Activated CD8-positive, alpha-beta memory T cell treated with anti-CD3 and anti-CD28 coated beads, Interleukin-2, amount 50 U/mL, for 1 hour (primary cell): ENCODE results near the gene JAZF1.

Experiments
- DNase-seq: peaks from one replicate; pipeline ENCODE4 v3.0.0-alpha.2; 2020; ENCODE audit errors: extremely low read depth

JAZF1 gene

DNA sequence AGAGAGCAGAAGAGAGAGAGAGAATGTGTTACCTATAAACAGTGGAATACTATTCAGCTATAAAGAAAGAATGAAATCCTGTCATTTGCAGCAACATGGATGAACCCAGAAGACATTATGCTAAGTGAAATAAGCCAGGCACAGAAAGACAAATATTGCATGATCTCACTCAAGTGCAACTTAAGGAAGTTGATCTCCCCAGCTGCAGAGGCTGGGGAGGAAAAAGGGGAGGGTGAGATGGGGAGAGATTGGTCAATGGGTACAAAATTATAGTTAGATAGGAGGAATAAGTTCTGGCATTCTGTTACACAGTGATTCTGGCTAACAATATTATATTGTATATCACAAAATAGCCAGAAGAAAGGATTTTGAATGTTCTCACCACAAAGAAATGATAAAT, 11.2 kb upstream of the JAZF1 start:
- no peak for DNase-seq

DNA sequence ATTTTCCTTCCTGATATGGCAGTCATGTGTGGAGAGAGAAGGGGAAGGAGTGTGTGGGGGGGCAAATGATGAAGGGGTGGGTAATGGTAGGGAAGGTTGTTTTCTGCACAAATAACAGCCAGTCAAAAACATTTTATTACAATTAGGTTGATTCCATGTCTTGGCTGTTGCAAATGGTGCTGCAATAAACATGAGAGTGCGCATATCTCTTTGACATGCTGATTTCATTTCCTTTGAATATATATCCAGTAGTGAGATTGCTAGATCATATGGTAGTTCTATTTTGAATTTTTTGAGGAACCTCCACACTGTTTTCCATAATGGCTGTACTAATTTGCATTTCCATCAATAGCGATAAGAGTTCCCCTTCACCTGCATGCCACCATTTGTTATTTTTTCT, 10.6 kb upstream of the JAZF1 start:
- no peak for DNase-seq

DNA sequence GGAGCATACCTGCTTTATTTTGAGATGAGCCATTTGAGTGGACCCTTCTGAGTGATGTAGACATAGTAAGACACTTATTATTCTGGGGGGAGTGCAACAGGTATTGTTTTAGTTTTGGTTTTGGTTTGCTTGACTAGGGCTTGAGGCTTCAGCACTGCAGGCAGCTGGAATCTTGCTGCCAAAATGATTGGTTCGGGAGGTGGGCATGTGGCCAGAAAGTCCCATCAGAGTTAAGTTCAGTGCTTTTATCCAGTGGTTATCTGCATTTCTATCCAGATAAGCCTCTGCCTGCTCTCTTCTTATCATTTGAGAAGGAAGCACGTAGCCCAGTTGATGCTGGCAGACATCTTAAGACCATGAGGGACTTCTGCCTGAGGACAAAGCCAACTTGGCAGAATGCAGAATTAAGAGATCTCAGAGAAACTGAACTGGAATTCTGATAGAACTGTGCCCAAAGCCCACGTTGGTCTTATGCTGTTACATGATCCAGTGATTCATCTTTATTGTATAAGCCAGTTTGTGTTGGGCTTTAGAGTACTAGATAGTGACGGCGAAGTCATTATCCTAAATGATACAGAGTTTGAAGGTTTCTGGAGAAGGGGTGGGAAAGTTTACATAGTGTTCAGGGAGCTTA, 9.6 kb upstream of the JAZF1 start:
- no peak for DNase-seq

DNA sequence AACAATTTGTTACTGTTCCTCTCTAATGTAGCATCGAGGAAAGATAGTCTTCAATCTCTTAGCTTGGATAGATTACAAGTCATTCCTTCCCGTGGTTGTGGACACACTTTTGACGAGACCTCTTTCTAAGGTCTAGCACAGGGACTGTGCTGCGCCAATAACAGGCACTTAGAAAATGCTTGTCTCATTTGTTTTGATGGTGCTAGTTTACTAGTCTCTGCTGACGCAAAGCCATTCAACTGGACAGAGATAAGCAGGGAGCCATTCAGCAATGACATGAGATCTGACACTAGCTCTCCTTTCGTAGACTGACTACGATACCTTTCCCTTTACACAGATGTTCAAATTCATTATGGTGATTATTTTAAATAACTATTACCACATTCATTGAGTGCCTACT, 6.4 kb upstream of the JAZF1 start:
- no peak for DNase-seq

DNA sequence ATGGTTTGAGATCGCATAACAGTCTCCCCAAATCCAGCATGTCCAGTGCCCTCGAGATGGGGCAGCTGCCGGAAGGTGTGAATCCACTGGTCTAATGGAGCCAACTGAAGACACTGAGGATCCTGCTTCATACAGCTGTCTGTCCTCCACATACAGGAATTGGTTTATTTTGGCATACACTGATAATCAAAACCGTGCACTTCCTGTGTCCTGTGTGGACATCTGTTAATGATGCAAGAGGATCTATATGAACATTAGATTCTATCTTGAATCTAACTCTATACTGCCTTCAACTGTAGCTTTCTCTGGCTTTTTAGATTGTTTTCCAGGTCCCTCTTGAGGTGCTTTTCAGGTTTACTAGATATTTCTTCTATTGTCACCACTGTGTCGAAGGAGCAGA, 3.0 kb upstream of the JAZF1 start:
- DNase-seq = no peak

DNA sequence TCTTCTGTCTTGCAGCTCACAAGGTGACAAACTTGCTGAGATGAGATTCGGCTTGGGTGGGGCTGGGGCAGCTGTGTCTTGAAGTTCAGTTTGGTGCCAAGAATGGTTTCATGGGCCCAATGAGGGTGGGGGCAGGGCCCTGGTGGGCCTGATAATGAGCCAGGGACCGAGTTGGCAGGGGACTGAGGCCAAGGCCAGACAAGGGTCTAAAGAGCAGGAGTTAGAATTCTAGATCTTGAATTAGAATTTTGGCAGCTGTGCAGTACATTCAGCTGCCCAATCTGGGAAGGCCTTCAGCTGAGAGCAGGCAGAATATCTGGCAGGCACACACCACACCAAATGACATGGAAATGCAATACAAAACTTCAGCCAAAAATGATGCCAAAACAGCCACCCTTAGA, 1.5 kb upstream of the JAZF1 start:
- DNase-seq = no peak

DNA sequence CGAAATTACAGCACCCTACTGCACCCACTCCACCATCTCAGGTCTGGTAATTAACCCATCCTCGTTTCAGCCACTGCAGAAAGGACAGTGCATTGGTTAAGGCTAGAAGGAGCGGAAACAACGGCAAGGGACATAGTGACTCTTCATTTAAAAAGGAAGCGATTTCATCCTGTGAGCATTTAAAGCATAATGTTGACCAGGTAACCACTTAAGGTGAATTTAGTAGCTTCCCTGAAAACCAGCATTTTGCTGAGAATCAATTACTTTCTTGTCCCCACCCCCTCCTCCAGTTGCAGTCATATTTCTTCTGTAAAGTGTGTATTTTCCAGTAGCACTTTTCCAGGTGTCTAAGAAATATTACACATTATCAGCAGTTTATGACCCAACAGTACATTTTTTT, 821 bp upstream of the JAZF1 start:
- DNase-seq = no peak

DNA sequence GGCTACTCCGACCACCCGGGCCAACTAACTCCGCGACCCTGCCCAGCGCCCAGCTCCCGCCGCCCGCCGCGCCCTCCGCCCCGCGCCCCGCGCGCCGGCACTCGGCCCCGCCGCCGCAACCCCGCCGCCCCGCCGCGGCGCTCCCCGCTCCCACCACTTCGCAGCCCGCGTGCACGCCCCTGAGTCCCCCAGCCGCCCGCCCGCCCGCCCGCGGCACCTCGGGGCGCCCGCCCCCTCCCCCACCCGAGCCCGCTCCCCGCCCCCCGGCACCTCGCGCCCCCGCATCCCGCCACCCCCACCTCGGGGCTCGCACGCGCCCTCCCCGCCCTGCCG, 598 bp downstream of the JAZF1 start:
- no peak for DNase-seq

DNA sequence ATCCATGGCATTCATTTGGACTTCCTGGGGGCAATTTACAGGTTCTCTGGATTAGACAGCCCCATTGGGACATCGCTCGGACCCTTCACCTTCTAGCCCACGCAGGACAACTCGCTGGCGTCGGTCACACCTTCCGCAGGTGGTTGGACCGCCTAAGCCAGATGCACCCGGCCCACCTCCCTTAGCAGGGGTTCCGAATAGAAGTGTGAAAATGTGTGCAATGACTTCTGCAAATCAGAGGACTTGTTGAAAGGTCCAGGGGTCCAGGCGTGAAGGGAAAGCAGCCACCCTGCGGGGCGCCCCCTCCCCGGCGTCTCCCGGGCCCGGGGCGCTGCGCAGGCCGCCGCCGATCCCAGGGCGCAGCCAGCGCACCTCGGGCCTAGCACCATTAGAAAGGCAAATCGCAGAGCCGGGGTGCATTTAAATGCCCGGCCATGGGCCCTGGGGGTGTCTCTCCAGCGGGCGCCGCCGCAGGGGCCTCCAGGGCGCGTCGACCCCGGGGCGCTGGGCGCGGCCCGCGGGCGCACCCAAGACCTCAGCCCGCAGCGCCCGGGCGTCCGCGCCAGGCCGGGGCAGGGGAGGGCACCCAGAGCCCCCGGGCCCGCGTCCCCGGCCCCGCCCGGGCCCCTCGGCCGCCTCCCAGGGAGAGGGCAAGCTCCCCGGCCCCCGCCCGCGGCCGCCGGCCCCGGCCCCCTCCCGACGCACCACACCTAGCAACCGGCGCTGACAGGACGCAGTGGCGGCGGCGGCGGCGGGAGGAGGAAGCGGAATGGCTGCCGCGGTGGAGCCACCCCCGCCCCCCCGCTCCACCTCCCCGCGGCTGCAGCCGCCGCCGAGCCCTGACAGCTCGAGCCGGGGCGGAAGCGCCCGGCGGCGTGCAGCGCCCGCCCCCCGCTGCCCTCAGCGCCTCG, 1.2 kb downstream of the JAZF1 start:
- no peak for DNase-seq

DNA sequence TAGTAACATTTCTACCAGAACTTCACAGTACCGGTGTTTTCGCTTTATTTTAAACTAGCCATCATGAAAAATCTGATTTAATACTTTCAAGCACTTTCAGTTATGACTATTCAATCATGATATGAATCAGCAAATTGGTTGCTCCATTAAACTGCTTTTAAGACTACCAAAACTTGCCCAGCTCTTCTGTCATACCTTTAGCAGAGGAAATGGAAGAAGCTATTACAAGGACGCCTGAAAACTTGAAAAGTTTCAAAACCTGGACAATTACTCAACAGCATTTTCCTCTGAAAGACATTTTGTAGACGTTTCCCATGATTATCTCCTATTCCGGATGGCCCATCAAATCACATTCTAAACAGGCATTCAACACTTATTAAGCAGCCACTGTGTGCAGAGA, 2.0 kb downstream of the JAZF1 start:
- DNase-seq = no peak

DNA sequence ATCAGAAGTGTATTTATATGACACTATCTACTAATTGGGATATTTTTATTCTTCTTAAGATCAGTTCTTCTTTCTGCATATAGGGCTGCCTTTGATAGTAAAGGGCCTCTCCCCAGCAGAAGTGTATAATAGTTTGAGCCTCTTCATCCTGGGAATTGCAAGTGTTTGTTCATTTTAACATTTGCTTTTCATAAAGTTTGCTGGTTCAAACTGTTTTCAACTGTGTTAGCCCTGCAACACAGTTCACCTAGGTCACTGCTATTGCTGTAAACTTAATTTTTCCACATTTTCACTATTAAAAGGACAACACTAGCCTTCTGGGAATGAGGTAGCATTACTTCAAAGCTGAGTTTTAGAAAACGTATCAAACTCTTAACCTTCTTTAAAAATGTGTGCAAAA, 2.8 kb downstream of the JAZF1 start:
- DNase-seq = no peak

DNA sequence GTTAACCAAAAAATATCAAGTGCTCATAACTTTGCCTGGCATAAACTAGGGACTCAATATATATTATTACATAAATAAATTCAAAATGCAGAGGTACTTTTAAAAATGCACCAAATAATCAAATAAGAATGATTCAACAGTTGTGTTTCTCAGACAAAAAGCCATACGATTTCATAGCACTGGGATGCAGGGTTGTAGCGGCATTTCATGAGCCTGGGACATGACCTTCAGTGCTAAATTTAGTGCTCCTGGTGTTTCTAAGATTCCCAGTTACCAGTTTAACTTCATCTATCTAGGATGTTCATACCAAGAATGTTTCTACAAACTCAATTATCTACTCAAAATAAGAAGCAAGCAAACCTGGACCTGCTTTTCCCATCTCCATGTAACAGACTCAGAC, 4.0 kb downstream of the JAZF1 start:
- no peak for DNase-seq

DNA sequence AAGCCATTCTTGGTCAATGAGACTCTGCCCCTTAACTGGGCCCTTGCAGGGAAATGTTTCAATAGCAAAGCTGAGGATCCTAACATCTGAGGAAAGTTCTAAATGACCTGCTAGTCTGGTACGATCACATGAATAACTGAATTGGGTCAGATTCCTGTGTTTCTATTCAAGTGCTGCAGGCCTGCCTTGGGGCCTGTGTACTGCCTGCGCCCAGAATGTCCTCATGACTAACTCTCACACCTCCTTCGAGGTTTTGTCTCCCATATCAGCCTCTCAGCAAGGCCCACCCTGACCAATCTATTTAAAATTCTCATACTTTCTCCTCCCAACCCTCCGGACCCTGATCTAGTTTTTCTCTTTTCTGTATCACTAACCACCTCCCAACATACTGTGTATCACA, 4.4 kb downstream of the JAZF1 start:
- no peak for DNase-seq

DNA sequence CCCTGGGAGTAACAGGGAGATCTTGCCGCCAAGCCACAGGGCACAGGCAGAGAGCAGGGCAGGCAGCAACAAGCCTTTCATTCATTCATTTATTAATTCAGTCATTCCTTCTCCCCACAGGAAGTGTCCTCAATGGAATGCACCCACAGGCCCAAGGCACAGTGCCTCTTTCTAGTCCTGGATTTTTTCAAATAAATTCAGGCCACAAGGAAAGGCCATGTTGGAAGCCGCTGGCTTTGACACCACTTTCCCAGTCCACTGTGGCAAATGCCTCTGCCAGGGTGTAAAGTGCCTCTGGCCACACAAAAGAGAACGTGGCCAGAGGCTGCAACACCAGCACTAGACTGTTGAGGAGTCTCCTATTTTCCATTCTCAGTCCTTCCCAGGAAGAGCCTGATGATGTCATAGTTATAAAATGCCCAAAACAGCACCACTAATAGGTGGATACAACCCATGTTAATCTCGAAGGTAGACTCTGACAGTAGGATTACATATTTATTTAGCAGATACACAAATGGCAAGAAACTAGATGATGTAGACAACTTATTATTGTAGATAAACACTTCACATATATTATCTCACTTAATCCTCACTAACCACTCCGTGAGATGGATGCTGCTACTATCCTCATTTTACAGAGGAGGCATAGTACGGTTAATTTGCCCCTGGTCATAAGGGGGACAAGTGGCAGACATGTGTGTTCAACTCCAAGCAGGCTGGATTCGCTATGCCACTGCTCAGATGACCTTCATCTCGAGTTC, 5.5 kb downstream of the JAZF1 start:
- DNase-seq = no peak

DNA sequence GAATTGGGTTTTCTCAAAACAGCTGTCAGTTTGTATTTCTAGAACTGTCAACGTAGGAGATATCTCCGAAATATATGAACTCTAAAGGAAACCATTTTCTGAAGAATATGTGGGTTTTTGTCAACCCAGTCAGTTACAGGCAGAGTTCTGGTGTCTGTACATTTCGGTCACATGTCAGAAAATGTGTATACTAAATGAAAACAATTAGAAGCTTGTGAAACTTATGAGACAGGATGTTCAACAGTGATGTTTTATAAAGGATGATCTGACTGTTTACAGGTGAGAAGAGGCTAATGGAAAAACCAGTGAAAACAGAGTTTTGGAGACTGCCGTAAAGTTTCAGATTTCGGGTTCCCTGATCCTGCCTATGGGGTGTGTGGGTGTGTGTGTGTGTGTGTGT, 6.2 kb downstream of the JAZF1 start:
- DNase-seq = no peak

DNA sequence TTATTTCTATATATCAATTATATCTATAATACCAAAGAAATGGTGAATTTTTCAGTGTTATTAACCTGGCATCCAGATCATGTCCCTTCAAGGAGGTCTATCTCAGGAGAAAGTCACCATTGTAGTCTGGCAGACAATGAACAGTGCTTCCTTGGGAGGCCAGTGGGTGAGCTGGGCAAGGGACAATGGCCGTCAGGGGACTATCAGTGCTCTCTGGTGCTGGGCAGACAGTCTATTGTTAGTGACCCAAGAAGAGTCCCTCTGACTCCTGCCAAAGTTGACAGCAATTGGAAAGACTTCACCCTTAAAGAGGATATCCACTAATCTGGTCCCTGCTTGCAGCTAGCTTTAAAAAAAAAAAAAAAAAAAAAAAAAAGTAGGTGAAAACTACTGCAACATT, 7.1 kb downstream of the JAZF1 start:
- DNase-seq = no peak

DNA sequence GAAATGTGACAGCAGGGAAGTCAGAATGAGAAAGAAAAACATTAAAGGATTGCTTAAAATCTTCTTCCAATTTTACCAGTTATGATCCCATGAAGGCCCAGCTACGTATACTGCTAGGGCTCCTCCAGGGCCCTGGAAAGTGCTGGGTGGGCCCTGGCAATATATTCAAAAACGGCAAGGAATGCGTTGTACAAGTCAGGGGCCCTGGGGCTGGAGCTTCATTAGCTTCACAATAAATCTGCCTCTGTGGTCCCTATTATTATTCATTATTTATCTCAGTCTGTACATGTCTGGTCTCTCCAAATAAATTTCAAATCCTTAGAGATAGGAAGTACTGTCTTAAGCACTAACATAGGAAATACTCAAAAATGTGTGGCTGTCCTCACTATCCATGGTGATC, 7.6 kb downstream of the JAZF1 start:
- DNase-seq = no peak

DNA sequence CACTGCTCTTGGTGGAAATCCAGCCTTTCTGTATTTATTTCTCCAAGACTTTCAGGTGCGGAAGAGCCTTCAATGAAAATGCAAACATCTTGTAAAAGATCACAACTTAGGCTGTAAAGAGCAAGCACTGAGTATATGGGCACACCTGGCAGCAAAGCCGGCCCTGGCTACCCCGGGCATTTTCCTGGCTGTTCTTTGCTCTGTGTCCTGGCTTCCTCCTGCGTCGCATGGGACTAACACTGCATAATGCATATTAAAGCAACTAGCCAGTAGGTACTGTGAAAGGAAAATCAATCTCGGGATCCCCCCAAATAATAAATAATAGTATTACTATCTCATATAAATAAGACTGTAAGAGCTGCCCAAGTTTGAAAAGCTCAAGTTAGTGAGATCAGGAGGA, 9.9 kb downstream of the JAZF1 start:
- DNase-seq = no peak

DNA sequence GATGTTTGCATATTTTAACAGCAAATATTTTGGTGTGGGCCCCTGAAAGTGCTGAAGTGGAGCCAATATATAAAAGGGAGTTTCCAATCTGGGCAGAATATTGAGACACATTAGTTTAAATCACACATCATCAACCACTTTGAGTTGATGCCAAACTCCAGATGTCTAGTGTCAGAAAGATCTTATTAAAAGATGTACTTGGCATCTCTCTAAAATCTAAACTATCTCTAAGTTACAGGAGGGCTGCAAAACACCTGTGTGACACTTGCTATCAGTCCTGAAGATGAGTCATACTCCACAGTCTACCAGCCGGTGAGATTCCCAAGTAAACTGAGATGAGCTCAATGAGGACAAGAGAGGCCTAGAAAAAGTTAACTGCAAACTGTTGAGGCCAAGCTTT, 11.4 kb downstream of the JAZF1 start:
- DNase-seq = no peak

DNA sequence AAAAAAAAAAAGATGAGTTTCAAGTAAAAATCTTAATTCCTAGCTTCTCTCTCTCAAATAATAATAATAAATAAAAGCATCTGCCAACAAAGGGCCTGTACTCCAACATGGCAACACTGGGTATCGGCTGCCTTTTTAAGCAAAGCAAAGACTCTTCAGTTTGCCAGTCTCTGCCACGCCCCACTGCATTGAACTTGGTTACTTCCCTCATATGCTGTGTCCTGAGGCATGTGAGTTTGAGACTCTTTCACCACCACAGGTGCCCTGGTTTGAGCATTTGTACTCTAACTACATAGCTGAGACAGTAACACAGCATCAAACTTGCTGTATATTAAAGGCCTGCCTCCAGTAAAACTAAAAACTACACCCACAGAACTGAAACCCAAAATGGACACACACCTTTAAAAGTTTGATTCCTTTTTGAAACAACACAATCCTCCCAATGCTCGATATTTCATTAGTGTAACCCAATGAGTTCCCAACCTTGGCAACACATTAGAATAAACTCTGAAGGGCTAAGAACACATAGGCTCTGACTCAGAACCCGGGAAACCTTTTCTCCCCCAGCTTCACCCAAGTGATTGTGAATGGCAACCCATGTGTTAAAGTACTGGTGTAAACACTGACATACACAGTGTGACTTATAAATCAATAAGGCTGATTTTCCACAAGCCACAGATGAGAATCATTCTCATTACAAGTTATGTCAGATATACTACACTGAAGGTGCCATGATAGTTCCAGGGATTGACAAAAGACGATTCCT, 12.0 kb downstream of the JAZF1 start:
- DNase-seq = no peak

DNA sequence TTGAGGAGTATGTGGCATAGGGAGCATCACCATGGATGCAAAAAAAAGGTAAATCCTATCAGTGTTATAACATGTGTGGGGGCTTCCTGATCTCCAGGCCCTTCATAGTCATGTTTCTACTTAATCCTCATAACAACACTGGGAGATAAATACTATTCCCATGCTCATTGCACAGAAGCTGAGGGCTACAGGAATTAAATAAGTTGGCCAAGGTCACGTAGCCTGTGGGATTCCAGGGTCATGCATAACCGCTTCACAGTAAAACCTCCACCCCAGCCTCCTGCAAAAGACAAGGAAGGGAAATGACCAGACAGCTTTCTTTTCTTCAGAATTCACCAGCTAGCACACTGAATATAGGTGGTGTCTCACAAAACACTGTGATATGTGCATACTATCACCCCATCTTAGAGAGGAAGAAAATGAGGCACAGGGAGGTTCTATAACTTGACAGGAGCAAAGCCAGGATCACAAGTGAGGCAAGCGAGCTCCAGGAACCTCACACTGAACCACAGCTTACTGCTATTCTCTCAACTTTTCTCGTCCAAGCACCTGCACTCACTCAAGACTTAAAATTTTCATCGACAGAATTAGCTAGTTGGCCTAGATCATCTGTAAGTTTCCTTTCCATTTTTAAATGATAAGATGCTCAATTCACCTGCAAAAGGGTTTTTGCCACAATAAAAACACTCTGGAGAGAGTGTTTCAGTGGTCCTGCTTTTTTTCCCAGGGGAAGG, 13.4 kb downstream of the JAZF1 start:
- DNase-seq = no peak
